Measurements from ENCODE around the gene SMURF2. TPM values are rescaled to one million over a fixed set of nuclear protein-coding genes. Genes with fewer than 3 reads are reported as not detected.
A peak's percentile ranks its signal among the peaks of the same experiment; 100 is the strongest.

Gene SMURF2
- total RNA-seq, 1 experiment from 2014 or later: 127 TPM

DNA sequence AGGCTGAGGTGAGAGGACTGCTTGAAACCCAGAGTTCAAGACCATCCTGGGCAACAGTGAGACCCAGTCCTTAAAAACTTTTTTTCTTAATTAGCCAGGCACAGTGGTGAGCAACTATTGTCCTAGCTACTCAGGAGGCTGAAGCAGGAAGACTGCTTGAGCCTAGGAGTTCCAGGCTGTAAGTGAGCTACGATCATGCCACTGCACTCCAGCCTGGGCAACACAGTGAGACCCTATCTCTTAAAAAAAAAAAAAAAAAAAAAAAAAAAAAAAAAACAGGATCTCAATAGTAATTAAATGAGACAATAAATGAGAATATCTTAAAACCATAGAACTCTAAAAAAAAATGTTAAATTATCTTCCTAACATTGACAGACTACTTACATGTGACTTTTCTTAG lies 14.3 kb downstream of the SMURF2 start:
- Histone ChIP-seq H2AFZ (ENCODE audit: low read depth, low read length, poor library complexity, severe bottlenecking) (no peak overlapping the region), H3K9me2 (ENCODE audit: insufficient read depth) (no peaks in the 10 kb centered on the region), H3K79me2 (ENCODE audit: insufficient read depth, low read length) (peaks cover 100% of the 10 kb centered on the region), H3K9me3 (ENCODE audit: control insufficient read depth in 1 of 2, insufficient read depth in 1 of 2, low read depth in 1 of 2, low read length in 2 of 2) (no peaks in the 10 kb centered on the region), H3K9ac (ENCODE audit: low read length) (no peak overlapping the region), H3K4me2 (ENCODE audit: low read length) (no peak overlapping the region), H3K36me3 (ENCODE audit: control insufficient read depth in 1 of 2, insufficient read depth in 2 of 2, low read length in 2 of 2) (peaks cover 18 to 19% of the 10 kb centered on the region in 2 experiments; a peak in 3 of 4 replicates), H3K27ac (ENCODE audit: low read depth, low read length) (no peak overlapping the region), H3K4me3 (replicated peaks in 1 of 2; ENCODE audit: low read depth in 1 of 2, low read length in 2 of 2) (no peak overlapping the region), H3K27me3 (ENCODE audit: insufficient read depth, low read length) (no peaks in the 10 kb centered on the region), H4K20me1 (ENCODE audit: insufficient read depth) (peaks cover 19% of the 10 kb centered on the region; the same call in 1 of the 2 replicates), H3K4me1 (ENCODE audit: control insufficient read depth in 1 of 2, insufficient read depth in 2 of 2, low read length in 2 of 2) (peaks cover 45 to 46% of the 10 kb centered on the region in 2 experiments)
- intact Hi-C loops (cut with micrococcal nuclease): loop anchor here (5.0 kb wide), 1 partner anchor 141 kb away; the partner anchor contains the start of genes CEP95 and DDX5
- ATAC-seq (no peak), DNase-seq (ENCODE audit: low read depth, low spot score) (no peak)
- POLR2A ChIA-PET: interaction anchor here (0.7 kb wide), 1 partner anchor 693 kb away, joined by 3 read pairs; no protein-coding TSS in a partner anchor
- no peak for TF ChIP-seq EZH2 (IDR thresholded peaks at IDR 0.05)
- no peak for TF ChIP-seq POLR2AphosphoS5 (IDR thresholded peaks at IDR 0.05; ENCODE audit: low read depth, low read length)
- no peak for TF ChIP-seq RAD21 (IDR thresholded peaks at IDR 0.05; ENCODE audit: low read depth)
- TF ChIP-seq, protein P1, sequence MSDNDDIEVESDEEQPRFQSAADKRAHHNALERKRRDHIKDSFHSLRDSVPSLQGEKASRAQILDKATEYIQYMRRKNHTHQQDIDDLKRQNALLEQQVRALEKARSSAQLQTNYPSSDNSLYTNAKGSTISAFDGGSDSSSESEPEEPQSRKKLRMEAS (IDR thresholded peaks at IDR 0.05): no peak
- TF ChIP-seq SP1 (IDR thresholded peaks at IDR 0.05; ENCODE audit: low read depth): 0 out of 2 replicates have a peak, but pooled peaks have one; percentile 7
- no peak for TF ChIP-seq FOSL1 (IDR thresholded peaks at IDR 0.05; ENCODE audit: low read depth)
- TF ChIP-seq TCF7L2 (IDR thresholded peaks at IDR 0.05; ENCODE audit: borderline replicate concordance, extremely low read depth, insufficient read depth, insufficient read length): no peak
- TF ChIP-seq, protein P2, sequence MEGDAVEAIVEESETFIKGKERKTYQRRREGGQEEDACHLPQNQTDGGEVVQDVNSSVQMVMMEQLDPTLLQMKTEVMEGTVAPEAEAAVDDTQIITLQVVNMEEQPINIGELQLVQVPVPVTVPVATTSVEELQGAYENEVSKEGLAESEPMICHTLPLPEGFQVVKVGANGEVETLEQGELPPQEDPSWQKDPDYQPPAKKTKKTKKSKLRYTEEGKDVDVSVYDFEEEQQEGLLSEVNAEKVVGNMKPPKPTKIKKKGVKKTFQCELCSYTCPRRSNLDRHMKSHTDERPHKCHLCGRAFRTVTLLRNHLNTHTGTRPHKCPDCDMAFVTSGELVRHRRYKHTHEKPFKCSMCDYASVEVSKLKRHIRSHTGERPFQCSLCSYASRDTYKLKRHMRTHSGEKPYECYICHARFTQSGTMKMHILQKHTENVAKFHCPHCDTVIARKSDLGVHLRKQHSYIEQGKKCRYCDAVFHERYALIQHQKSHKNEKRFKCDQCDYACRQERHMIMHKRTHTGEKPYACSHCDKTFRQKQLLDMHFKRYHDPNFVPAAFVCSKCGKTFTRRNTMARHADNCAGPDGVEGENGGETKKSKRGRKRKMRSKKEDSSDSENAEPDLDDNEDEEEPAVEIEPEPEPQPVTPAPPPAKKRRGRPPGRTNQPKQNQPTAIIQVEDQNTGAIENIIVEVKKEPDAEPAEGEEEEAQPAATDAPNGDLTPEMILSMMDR (IDR thresholded peaks at IDR 0.05 in 2 of 3, conservative IDR thresholded peaks at IDR 0.05 in 1 of 3; ENCODE audit: borderline replicate concordance in 1 of 3, insufficient read depth in 1 of 3, low read depth in 2 of 3, low read length in 2 of 3): no peak
- RAD21 ChIA-PET (ENCODE audit: low non-redundant PET in 1 of 2, low total read pairs in 2 of 2, uncharacterized antibody in 2 of 2, unreplicated experiment in 2 of 2): no interaction called here
- no TSS peak for BruUV-seq (replicated peaks)
- CTCF ChIA-PET: interaction anchor here (3.4 kb wide), 1 partner anchor 11 kb away, joined by 6 read pairs; no protein-coding TSS in a partner anchor

All from HCT116 (cell line).